ENCODE data around the gene ATP2C1. TPM values are rescaled to one million over a fixed set of nuclear protein-coding genes. Genes with fewer than 3 reads are reported as not detected.

ATP2C1 gene
- total RNA-seq, 2 donors from 2014 or later: 76.0 to 79.6 TPM

DNA sequence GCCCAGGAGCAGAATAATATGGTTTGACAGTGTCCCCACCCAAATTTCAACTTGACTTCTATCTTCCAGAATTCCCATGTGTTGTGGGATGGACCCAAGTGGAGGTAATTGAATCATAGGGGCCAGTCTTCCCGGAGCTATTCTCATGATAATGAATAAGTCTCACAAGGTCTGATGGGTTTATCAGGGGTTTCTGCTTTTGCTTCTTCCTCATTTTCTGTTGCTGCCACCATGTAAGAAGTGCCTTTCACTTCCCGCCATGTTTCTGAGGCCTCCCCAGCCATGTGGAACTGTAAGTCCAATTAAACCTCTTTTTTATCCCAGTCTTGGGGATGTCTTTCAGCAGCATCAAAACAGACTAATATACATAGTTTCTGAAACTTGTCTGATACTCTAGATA is 28.4 kb upstream of the ATP2C1 start:
- Mint-ChIP-seq H3K27ac (no peak overlapping the region), H3K4me3 (no peak overlapping the region), H3K9me3 (peaks cover 1 to 2% of the 10 kb centered on the region in 2 donors), H3K36me3 (ENCODE audit: insufficient read depth in 2 of 2) (no peaks in the 10 kb centered on the region), H3K27me3 (ENCODE audit: low read depth) (peaks cover 11% of the 10 kb centered on the region), H3K4me1 (ENCODE audit: low read depth) (no peaks in the 10 kb centered on the region)
- DNase-seq (no peak), ATAC-seq (replicated peaks in 1 of 2) (no peak)

DNA sequence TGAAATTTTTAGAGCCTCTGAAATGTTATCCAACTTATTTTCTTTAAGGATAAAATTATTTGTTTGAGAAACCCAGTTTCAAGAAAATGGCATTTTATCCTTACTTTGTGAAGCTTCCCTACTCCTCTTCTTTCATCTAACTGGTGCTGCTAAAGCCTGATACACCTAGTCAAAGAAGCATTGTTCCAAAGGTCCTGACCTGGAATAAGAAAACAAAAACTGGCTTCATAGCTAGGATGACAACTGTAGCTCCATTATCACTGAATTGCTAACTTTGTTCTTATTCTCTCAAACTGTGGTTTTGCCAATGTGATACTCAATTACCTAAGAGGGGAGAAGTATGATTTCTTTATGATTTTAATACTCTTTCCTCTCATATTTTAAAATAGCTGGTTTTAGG is 27.6 kb upstream of the ATP2C1 start:
- H3K4me3 Mint-ChIP-seq: no peak overlapping the region

DNA sequence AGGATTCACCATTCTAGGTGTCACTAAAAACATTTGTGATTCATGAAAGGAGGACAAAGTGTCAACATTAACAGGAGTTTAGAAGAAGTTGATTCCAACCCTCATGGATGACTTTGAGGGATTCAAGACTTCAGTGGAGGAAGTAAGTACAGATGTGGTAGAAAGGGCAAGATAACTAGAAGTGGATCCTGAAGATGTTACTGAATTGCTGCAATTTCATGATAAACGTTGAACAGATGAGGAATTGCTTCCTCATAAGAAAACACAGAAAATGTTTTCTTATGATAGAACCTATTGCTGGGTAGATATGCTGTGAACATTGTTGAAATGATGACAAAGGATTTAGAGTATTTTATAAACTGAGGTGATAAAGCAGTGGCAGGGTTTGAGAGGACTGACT is 23.5 kb upstream of the ATP2C1 start:
- ATAC-seq (replicated peaks in 1 of 2) (no peak), DNase-seq (no peak)
- no peaks in the 10 kb centered on the region for H3K4me1 Mint-ChIP-seq (ENCODE audit: low read depth)
- no peak overlapping the region for H3K4me3 Mint-ChIP-seq
- no peaks in the 10 kb centered on the region for H3K36me3 Mint-ChIP-seq (ENCODE audit: insufficient read depth in 2 of 2)
- H3K27me3 Mint-ChIP-seq (ENCODE audit: low read depth): no peaks in the 10 kb centered on the region
- H3K27ac Mint-ChIP-seq: no peak overlapping the region
- no peaks in the 10 kb centered on the region for H3K9me3 Mint-ChIP-seq

More for the DNA sequence above, 27.6 kb upstream of the ATP2C1 start:
- Mint-ChIP-seq H3K9me3 (peaks cover 1 to 2% of the 10 kb centered on the region in 2 donors), H3K4me1 (ENCODE audit: low read depth) (no peaks in the 10 kb centered on the region), H3K36me3 (ENCODE audit: insufficient read depth in 2 of 2) (no peaks in the 10 kb centered on the region), H3K27ac (no peak overlapping the region), H3K27me3 (ENCODE audit: low read depth) (peaks cover 3% of the 10 kb centered on the region)
- ATAC-seq (replicated peaks in 1 of 2): no peak
- no peak for DNase-seq

DNA sequence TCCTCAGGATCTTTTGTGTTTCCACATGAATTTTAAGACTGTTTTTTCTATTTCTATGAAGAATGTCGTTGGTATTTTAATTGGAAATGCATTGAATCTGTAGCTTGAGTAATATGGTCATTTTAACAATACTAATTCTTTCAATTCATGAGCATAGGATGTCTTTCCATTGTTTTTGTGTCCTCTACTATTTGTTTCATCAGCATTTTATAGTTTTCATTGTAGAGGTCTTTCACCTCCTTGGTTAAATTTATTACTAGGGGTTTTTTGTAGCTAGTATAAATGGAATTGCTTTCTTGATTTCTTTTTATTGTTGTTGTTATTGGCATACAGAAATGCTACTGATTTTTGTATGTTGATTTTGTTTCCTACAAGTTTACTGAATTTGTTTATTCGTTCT is 17.3 kb upstream of the ATP2C1 start:
- Mint-ChIP-seq H3K4me1 (ENCODE audit: low read depth) (no peaks in the 10 kb centered on the region), H3K9me3 (peaks cover 5 to 9% of the 10 kb centered on the region in 2 donors), H3K4me3 (no peak overlapping the region), H3K27ac (no peak overlapping the region), H3K36me3 (ENCODE audit: insufficient read depth in 2 of 2) (peaks cover 6 to 10% of the 10 kb centered on the region in 2 donors), H3K27me3 (ENCODE audit: low read depth) (no peaks in the 10 kb centered on the region)
- DNase-seq (no peak), ATAC-seq (replicated peaks in 1 of 2) (no peak)

DNA sequence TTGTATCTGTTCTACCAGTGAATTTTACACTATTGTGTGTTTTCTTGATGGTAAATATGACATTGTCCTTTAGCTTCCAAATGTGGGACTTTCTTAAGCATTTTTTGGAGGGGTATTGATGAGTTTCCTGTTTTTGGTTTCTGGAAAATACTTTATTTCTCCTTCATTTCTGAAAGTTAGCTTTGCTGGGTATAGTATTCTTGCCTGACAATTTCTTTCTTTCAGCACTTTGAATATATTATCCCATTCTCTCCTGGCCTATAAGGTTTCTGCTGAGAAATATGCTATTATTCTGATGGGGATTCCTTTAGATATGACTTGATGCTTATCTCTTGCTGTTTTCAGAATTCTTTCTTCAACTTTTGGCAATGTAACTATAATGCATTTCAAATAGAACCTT is 15.4 kb upstream of the ATP2C1 start:
- no peak for ATAC-seq (replicated peaks in 1 of 2)
- no peak overlapping the region for H3K27ac Mint-ChIP-seq
- H3K36me3 Mint-ChIP-seq (ENCODE audit: insufficient read depth in 2 of 2): peaks cover 6 to 10% of the 10 kb centered on the region in 2 donors

DNA sequence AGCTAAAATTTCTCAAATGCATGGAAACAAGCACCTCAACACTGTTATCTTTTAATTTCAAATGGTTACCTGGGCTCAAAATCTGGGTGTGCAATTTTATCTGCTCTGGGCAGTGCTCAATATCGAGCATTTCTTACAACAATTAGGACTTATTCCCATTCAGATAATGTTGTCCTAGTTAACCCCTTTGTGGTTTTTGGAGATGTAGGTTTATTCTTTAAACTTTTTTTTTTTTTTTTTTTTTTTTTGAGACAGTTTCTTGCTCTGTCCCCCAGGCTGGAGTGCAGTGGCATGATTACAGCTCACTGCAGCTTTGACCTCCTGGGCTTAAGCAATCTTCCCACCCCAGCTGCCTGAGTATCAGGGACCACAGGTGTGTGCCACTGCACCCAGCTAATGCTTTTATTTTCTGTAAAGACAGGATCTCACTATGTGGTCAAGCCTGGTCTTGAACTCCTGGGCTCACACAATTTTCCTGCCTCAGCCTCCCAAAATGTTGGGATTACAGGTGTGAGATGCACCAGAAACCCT is 4.4 kb upstream of the ATP2C1 start:
- H3K9me3 Mint-ChIP-seq: peaks cover 2 to 3% of the 10 kb centered on the region in 2 donors
- ATAC-seq (replicated peaks in 1 of 2): no peak
- H3K27me3 Mint-ChIP-seq (ENCODE audit: low read depth): peaks cover 18% of the 10 kb centered on the region
- H3K4me3 Mint-ChIP-seq: no peak overlapping the region
- H3K27ac Mint-ChIP-seq: no peak overlapping the region
- peaks cover 6% of the 10 kb centered on the region for H3K4me1 Mint-ChIP-seq (ENCODE audit: low read depth)
- H3K36me3 Mint-ChIP-seq (ENCODE audit: insufficient read depth in 2 of 2): peaks cover 3 to 5% of the 10 kb centered on the region in 2 donors
- no peak for DNase-seq

More for the DNA sequence above, 15.4 kb upstream of the ATP2C1 start:
- no peak overlapping the region for H3K4me3 Mint-ChIP-seq
- peaks cover 8% of the 10 kb centered on the region for H3K27me3 Mint-ChIP-seq (ENCODE audit: low read depth)
- no peaks in the 10 kb centered on the region for H3K4me1 Mint-ChIP-seq (ENCODE audit: low read depth)
- no peak for DNase-seq
- peaks cover 8 to 9% of the 10 kb centered on the region in 2 donors for H3K9me3 Mint-ChIP-seq

DNA sequence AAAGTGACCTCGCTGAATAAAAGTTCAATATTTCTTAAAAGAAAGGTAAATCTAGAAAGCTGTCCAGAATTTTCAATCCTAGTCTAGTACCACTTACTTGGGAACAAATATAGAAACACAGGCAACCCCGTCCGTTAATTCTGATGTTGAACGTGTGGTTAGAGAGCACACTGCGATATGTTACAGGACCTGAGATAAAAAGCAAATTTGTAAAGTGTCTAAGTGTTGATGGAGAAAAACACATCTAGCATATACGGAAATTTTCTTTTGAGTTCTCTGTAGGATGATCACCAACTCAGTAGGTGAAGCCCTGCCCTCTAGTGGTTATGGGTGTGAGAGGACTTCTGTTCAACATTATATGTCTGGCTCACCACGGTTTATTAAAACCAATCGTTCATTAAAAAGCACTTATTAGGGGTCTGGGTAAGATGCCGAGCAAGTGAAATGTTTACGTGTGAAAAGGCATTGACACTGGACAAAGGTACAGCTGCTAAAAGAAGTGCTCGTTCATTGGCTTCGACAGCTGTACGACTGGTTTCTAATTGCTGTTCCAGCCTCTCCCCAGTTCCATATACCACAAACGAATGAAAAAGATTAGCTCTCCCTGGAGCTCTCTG is 1.0 kb upstream of the ATP2C1 start:
- peak; percentile 67 to 73 for DNase-seq
- Mint-ChIP-seq H3K9me3 (no peaks in the 10 kb centered on the region), H3K27ac (peak overlapping the region; percentile 99), H3K4me3 (peak overlapping the region; percentile 92 to 100), H3K27me3 (ENCODE audit: low read depth) (no peaks in the 10 kb centered on the region), H3K36me3 (ENCODE audit: insufficient read depth in 2 of 2) (peaks cover 0 to 7% of the 10 kb centered on the region in 2 donors), H3K4me1 (ENCODE audit: low read depth) (peaks cover 40% of the 10 kb centered on the region)
- ATAC-seq (replicated peaks in 1 of 2): peak; percentile 44 to 47

DNA sequence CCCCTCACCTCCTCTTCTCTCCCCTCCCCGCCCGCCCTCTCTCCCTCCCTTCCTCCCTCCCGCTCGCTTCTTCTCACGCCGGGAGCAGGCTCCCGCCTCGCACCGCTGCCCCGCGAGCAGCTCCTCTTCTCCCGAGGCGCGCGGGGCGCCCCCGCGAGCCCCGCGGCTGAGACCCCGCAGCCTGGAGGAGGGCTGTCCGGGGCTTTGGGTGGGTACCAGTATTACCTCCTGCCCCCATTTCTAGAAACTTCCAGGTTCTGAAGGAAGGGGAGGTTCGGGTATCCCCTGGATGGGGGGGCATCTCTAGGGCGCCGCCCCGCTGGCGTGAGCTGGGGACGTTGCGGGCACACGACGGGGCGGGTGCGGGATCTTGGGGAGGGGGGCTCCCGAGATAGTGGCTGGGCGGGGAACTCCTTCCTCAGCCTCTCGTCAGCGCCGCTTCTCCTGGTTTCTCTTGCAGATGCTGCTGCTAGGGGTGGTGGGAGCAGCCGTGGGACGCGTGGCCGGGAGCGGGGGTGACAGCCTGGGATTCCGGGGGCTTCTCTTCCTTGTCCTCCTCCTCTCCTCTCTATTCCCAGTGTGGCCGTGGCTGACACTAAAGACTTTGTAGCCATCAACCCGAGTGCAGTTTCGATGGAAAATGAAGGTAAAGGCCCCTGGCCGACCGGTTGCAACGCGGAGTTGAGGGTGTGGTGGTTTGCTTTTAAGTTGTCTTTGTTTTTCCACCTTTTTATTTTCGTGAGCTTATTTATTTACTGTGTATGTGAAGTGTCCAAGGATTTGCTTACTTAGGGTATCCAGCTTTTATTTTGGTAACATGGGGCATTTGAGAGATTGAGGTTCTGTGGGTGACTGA is 474 bp downstream of the ATP2C1 start:
- ATAC-seq (replicated peaks in 1 of 2): peak; percentile 19 to 25

DNA sequence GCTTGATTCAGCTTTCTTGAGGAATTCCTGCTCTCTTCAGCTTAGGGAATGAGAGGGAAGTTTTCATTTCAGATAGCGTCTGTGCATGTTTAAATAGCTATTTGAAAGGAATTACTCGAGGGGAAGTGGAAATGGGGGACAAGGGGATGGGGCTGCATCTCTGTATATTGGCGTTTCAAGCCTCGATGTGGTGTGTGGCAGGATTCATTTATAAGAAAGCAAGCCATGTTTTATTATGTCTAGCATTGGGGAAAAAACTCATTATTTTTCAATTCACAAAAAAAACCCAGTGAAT is 1.0 kb downstream of the ATP2C1 start:
- H3K4me1 Mint-ChIP-seq (ENCODE audit: low read depth): peaks cover 54% of the 10 kb centered on the region
- peak overlapping the region; percentile 95 for H3K27ac Mint-ChIP-seq
- H3K36me3 Mint-ChIP-seq (ENCODE audit: insufficient read depth in 2 of 2): peaks cover 0 to 7% of the 10 kb centered on the region in 2 donors
- H3K9me3 Mint-ChIP-seq: no peaks in the 10 kb centered on the region
- H3K27me3 Mint-ChIP-seq (ENCODE audit: low read depth): no peaks in the 10 kb centered on the region
- no peak for DNase-seq
- peak overlapping the region; percentile 92 to 100 for H3K4me3 Mint-ChIP-seq
- no peak for ATAC-seq (replicated peaks in 1 of 2)

More for the DNA sequence above, 474 bp downstream of the ATP2C1 start:
- peaks cover 0 to 7% of the 10 kb centered on the region in 2 donors for H3K36me3 Mint-ChIP-seq (ENCODE audit: insufficient read depth in 2 of 2)
- peaks cover 54% of the 10 kb centered on the region for H3K4me1 Mint-ChIP-seq (ENCODE audit: low read depth)
- no peaks in the 10 kb centered on the region for H3K9me3 Mint-ChIP-seq
- DNase-seq: peak; percentile 44 to 48
- no peaks in the 10 kb centered on the region for H3K27me3 Mint-ChIP-seq (ENCODE audit: low read depth)
- H3K27ac Mint-ChIP-seq: peak overlapping the region; percentile 95
- H3K4me3 Mint-ChIP-seq: peak overlapping the region; percentile 92 to 100

DNA sequence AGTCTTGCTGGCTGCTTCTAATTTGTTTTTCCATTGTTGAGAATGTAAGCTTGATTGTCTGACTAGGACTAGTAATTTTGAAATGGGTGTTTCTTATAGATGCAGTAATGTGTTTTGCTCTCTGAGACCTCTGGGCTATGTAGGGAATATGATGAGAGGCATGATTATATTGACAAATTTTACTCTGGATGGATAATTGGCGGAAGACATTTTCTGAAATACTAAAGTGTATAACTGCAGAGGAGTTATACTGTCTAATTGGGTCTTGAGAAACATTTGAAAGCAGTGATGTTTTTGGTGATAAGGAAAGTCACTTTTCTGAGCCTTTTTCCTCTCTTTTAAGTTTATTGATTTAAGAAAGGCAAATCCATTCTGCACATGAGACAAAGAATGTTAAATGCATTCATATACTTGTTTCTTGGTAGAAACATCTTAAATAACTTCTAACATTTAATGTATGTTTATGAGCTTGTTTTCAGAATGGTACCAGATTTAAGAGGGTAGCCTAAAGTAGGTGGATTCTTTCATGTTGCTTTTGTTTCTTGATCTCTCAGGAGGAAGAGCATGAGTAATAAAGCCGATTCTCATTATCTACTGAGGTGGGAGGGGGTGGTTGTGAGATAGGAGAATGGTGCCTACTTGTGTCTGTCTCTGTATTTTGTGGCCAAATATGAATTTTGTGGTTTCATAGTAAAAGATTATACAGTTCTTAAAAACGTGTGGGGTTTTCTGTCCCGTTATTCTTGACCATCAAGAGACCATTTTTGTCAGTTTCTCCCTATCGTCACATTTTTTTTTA is 2.0 kb downstream of the ATP2C1 start:
- DNase-seq (peak in 1 of 2 donors; percentile 24), ATAC-seq (replicated peaks in 1 of 2) (peak; percentile 29 to 39)
- peak overlapping the region; percentile 92 to 100 for H3K4me3 Mint-ChIP-seq
- H3K4me1 Mint-ChIP-seq (ENCODE audit: low read depth): peaks cover 58% of the 10 kb centered on the region
- no peaks in the 10 kb centered on the region for H3K9me3 Mint-ChIP-seq
- H3K36me3 Mint-ChIP-seq (ENCODE audit: insufficient read depth in 2 of 2): peaks cover 0 to 7% of the 10 kb centered on the region in 2 donors
- peak overlapping the region; percentile 59 for H3K27ac Mint-ChIP-seq
- H3K27me3 Mint-ChIP-seq (ENCODE audit: low read depth): no peaks in the 10 kb centered on the region

DNA sequence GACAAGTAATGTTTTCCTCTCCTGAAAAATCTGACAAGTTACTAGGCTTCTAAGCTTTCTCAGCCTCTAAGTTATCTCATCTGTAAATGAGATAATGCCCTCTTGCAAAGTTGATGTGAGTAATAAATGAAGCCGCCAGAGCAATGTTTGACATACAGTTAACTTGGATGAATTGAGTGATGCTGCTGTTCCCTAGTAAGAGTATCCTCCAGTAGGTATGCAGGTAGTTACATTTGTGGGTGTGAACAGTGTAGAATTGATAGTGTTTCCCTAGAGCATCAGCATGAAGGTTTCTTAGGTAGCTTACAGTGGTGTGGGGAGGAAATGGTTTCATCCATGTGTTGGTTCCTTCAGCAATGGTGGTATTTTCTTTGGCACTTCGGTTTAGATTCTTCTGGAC is 3.4 kb downstream of the ATP2C1 start:
- ATAC-seq (replicated peaks in 1 of 2) (no peak), DNase-seq (no peak)
- H3K27me3 Mint-ChIP-seq (ENCODE audit: low read depth): no peaks in the 10 kb centered on the region
- no peaks in the 10 kb centered on the region for H3K9me3 Mint-ChIP-seq
- H3K27ac Mint-ChIP-seq: no peak overlapping the region
- H3K4me1 Mint-ChIP-seq (ENCODE audit: low read depth): peaks cover 65% of the 10 kb centered on the region
- peak overlapping the region in 1 of 2 donors; percentile 46 for H3K4me3 Mint-ChIP-seq
- H3K36me3 Mint-ChIP-seq (ENCODE audit: insufficient read depth in 2 of 2): peaks cover 0 to 7% of the 10 kb centered on the region in 2 donors

DNA sequence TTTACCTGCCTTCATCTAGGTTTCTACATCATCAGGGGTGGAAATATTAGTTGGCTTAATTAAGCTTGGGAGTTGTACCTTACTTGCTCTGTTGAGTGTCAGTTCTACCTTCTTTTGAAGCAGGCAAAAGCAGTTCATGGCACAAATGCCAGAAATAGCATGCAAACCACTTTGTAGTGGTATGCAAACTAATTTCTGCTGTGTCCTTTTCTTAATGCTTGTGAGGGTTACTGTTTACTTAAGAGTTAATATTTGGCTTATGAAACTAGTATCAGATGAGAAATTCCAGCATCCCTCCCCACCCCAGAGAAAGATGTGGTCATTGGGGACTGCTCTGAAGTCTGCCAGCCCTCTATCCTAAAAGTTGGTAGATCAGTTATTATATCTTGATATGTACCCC is 7.1 kb downstream of the ATP2C1 start:
- H3K4me3 Mint-ChIP-seq: no peak overlapping the region
- peaks cover 62% of the 10 kb centered on the region for H3K4me1 Mint-ChIP-seq (ENCODE audit: low read depth)
- DNase-seq: no peak
- H3K27ac Mint-ChIP-seq: peak overlapping the region; percentile 77
- H3K9me3 Mint-ChIP-seq: no peaks in the 10 kb centered on the region
- H3K36me3 Mint-ChIP-seq (ENCODE audit: insufficient read depth in 2 of 2): no peaks in the 10 kb centered on the region
- H3K27me3 Mint-ChIP-seq (ENCODE audit: low read depth): no peaks in the 10 kb centered on the region
- ATAC-seq (replicated peaks in 1 of 2): no peak

Data from activated T-cell treated with anti-CD3 and anti-CD28 coated beads, Interleukin-2, amount 50 U/mL, for 72 hours (primary cell).